GM13976 (cell line): Measurements from ENCODE around the gene PLA2G4B.

Experiments used
- DNase-seq: peaks from one replicate; pipeline ENCODE4 v3.0.0; 2012; ENCODE audit warnings: low spot score
- CTCF ChIP-seq: IDR thresholded peaks from 2 replicates; pipeline ENCODE4 v1.5.1; 2012; ENCODE audit warnings: borderline replicate concordance, mild to moderate bottlenecking; ENCODE audit not compliant: insufficient read depth; ENCODE audit errors: extremely low read depth, missing control alignments, control extremely low read depth
- in situ Hi-C: fragments of 300-500 bp; cut with MboI; formaldehyde crosslinking; loops from one replicate; pipeline ENCODE4 v1.12.0; 2022; ENCODE audit warnings: low sequenced_read_pairs, mixed read lengths, inconsistent platforms; ENCODE audit not compliant: unreplicated experiment

PLA2G4B gene

GRCh38 chr15:41880156-41880877 lies 41.7 kb downstream of the PLA2G4B start:
- no peak for DNase-seq
- in situ Hi-C loops, result no loop called here
- TF ChIP-seq CTCF, result no peak

GRCh38 chr15:41881086-41881485 lies 42.4 kb downstream of the PLA2G4B start:
- no peak for DNase-seq
- TF ChIP-seq CTCF, result no peak
- in situ Hi-C loops, result no loop called here

DNA sequence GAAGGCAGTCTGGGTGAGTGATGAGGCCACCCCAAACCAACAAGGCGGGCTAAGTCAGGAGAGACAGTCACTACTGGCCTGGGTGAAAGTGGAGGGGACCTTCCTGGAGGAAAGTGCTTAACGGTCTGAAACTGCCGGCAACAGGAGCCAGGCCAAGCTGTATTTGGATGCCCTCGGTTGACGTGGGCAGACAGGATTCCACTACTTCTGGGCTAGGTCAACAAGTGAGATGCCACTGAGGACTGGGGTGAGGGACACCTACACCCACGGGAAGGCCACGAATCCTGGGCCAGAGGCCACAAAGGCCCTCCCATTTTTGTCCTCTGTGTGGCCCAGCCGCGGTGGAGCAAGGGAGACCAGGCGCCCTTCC lies 42.9 kb downstream of the PLA2G4B start:
- in situ Hi-C loops, result no loop called here
- no peak for DNase-seq

GRCh38 chr15:41881920-41882688 lies 43.5 kb downstream of the PLA2G4B start:
- no peak for DNase-seq
- in situ Hi-C loops, result no loop called here
- TF ChIP-seq CTCF, result no peak

More for the DNA sequence above, 42.9 kb downstream of the PLA2G4B start:
- no peak for TF ChIP-seq CTCF

- DNase-seq, result no peak
- in situ Hi-C loops, result no loop called here
Observed at GRCh38 chr15:41882689-41883483, 44.2 kb downstream of the PLA2G4B start.

More at GRCh38 chr15:41882689-41883483, 44.2 kb downstream of the PLA2G4B start:
- no peak for TF ChIP-seq CTCF
